Suprapubic skin (tissue), 4 donors: ENCODE results near the gene PDE7B.

ENCODE experiments used
- EP300 ChIP-seq: sonication (generic); formaldehyde crosslinking; IDR thresholded peaks from one replicate; pipeline ENCODE4 v1.6.1; 2017; ENCODE audit warnings: antibody characterized with exemption
- POLR2A ChIP-seq, 2 donors: fragments of 450-650 bp; IDR thresholded peaks; one replicate each; pipeline ENCODE4 v1.6.1; 2017; ENCODE audit warnings: antibody characterized with exemption in 2 of 2, mild to moderate bottlenecking in 2 of 2, moderate library complexity in 2 of 2
- POLR2AphosphoS5 ChIP-seq, 3 donors: sonication (generic); formaldehyde crosslinking; IDR thresholded peaks; one replicate each; pipeline ENCODE4 v1.6.1; 2017; ENCODE audit warnings: antibody characterized with exemption in 3 of 3
- TF ChIP-seq, protein P1 (sequence below), 2 donors: fragments of 200-600 bp in 1 of 2; fragments of 450-650 bp in 1 of 2; sonication (generic) in 1 of 2; IDR thresholded peaks; one replicate each; pipeline ENCODE4 v1.5.1; 2016 to 2019; ENCODE audit warnings: antibody characterized with exemption in 2 of 2, mild to moderate bottlenecking in 1 of 2, moderate library complexity in 1 of 2

DNA sequence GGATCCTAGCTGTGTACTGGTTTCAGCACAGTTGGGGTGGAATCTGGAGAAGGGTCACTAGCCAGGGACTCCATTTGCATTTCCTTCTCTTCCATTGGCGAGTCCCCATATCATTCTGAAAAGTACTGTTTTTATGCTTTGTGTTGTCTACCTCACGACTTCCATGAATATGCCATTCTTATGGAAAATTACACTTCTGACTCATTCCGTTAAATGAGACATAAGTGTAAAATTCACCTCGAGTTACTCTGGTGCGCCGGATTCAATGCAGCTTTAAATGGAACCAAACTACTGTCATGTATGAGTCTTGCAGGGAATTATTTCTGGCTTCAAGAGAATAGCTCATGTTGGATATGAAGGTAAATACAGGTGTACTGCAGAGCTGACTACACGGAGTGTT is 99.2 kb downstream of the PDE7B start:
- TF ChIP-seq, protein P1, sequence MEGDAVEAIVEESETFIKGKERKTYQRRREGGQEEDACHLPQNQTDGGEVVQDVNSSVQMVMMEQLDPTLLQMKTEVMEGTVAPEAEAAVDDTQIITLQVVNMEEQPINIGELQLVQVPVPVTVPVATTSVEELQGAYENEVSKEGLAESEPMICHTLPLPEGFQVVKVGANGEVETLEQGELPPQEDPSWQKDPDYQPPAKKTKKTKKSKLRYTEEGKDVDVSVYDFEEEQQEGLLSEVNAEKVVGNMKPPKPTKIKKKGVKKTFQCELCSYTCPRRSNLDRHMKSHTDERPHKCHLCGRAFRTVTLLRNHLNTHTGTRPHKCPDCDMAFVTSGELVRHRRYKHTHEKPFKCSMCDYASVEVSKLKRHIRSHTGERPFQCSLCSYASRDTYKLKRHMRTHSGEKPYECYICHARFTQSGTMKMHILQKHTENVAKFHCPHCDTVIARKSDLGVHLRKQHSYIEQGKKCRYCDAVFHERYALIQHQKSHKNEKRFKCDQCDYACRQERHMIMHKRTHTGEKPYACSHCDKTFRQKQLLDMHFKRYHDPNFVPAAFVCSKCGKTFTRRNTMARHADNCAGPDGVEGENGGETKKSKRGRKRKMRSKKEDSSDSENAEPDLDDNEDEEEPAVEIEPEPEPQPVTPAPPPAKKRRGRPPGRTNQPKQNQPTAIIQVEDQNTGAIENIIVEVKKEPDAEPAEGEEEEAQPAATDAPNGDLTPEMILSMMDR (IDR thresholded peaks at IDR 0.05): no peak
- no peak for TF ChIP-seq POLR2AphosphoS5 (IDR thresholded peaks at IDR 0.05)
- TF ChIP-seq POLR2A (IDR thresholded peaks at IDR 0.05): no peak
- TF ChIP-seq EP300: no peak
